A673 (cell line): ENCODE results near the gene KCNB1. TPM values are rescaled to one million over a fixed set of nuclear protein-coding genes. Genes with fewer than 3 reads are reported as not detected.

Source experiments
- BruUV-seq: library from RNA; stranded (reverse); fragments of 400-500 nt; replicated peaks from 2 replicates; lab custom pipeline; 2021; lab: Mats Ljungman, UMichigan
- CTCF ChIA-PET: fragments of 300-600 bp; sonication (Branson Sonifier 250); formaldehyde crosslinking; loops from one replicate; lab custom pipeline; 2022; ENCODE audit warnings: antibody characterized with exemption; lab: Charles Lee
- POLR2A ChIA-PET: fragments of 300-600 bp; sonication (Branson Sonifier 250); formaldehyde crosslinking; loops from one replicate; lab custom pipeline; 2022; ENCODE audit warnings: antibody characterized with exemption; ENCODE audit not compliant: low non-redundant PET; lab: Charles Lee
- DNase-seq: peaks from one replicate; pipeline ENCODE4 v3.0.0-alpha.2; 2015; ENCODE audit warnings: low spot score
- H3K27ac ChIP-seq: fragments of 200-600 bp; sonication (generic); 2 replicates; pipeline ENCODE4 v1.5.1; 2016; ENCODE audit warnings: mixed run types, low read depth, mild to moderate bottlenecking, mixed read lengths, antibody characterized with exemption, low read length; ENCODE audit not compliant: poor library complexity, severe bottlenecking
- H3K27me3 ChIP-seq: fragments of 200-600 bp; sonication (generic); replicated peaks from 2 replicates; pipeline ENCODE4 v1.6.1; 2017; ENCODE audit warnings: mixed run types, low read depth, mild to moderate bottlenecking, mixed read lengths, antibody characterized with exemption, low read length; ENCODE audit not compliant: insufficient read depth, poor library complexity
- H3K36me3 ChIP-seq: fragments of 200-600 bp; sonication (generic); 2 replicates; pipeline ENCODE4 v1.6.1; 2016; ENCODE audit warnings: mixed run types, mild to moderate bottlenecking, mixed read lengths, antibody characterized with exemption, low read length; ENCODE audit not compliant: insufficient read depth, poor library complexity, severe bottlenecking
- H3K4me1 ChIP-seq: fragments of 200-600 bp; sonication (generic); 2 replicates; pipeline ENCODE4 v1.6.1; 2017; ENCODE audit warnings: mixed run types, mild to moderate bottlenecking, mixed read lengths, antibody characterized with exemption, low read length; ENCODE audit not compliant: insufficient read depth, poor library complexity, severe bottlenecking
- H3K4me3 ChIP-seq: fragments of 200-600 bp; sonication (generic); 2 replicates; pipeline ENCODE4 v1.5.1; 2016; ENCODE audit warnings: low read depth, mixed run types, mild to moderate bottlenecking, mixed read lengths, low read length; ENCODE audit not compliant: poor library complexity, severe bottlenecking
- H3K9me3 ChIP-seq: fragments of 200-600 bp; sonication (generic); 2 replicates; pipeline ENCODE4 v1.6.1; 2016; ENCODE audit warnings: mixed run types, low read depth, mild to moderate bottlenecking, mixed read lengths, antibody characterized with exemption, low read length; ENCODE audit not compliant: poor library complexity, severe bottlenecking
- CTCF ChIP-seq: fragments of 300-800, 200-600 bp; sonication (generic); conservative IDR thresholded peaks from 2 replicates; pipeline ENCODE4 v1.5.1; 2017; ENCODE audit warnings: low read depth, mild to moderate bottlenecking, antibody characterized with exemption, low read length, moderate library complexity, mixed read lengths
- EZH2 ChIP-seq: fragments of 200-600 bp; sonication (generic); IDR thresholded peaks from 2 replicates; pipeline ENCODE4 v1.6.1; 2017; ENCODE audit warnings: borderline replicate concordance, low read depth, mild to moderate bottlenecking, mixed read lengths, antibody characterized with exemption, low read length; ENCODE audit not compliant: poor library complexity, severe bottlenecking
- intact Hi-C: fragments of 100-400 bp; cut with micrococcal nuclease; formaldehyde crosslinking; loops from one replicate; pipeline ENCODE4 v1.10.0; 2022; ENCODE audit not compliant: unreplicated experiment
- total RNA-seq: library from RNA; stranded (reverse); gene quantifications from 2 replicates; pipeline ENCODE4 v1.2.3, GENCODE V29; 2021

The KCNB1 gene
- total RNA-seq, 1 experiment from 2014 or later, result not detected

- no peak for DNase-seq
- Histone ChIP-seq H3K27ac (no peak overlapping the region), H3K9me3 (no peaks in the 10 kb centered on the region), H3K27me3 (peaks cover 7% of the 10 kb centered on the region), H3K4me3 (no peak overlapping the region), H3K4me1 (no peaks in the 10 kb centered on the region), H3K36me3 (no peaks in the 10 kb centered on the region)
- intact Hi-C loops, result no loop called here
- POLR2A ChIA-PET, result no interaction called here
- TF ChIP-seq CTCF, result no peak
- no peak for TF ChIP-seq EZH2
- CTCF ChIA-PET, result no interaction called here
- BruUV-seq, result no TSS peak
Observed at GRCh38 chr20:49377326-49377725, 105.1 kb downstream of the KCNB1 start.

- Histone ChIP-seq H3K27me3 (peaks cover 11% of the 10 kb centered on the region), H3K4me1 (no peaks in the 10 kb centered on the region), H3K36me3 (no peaks in the 10 kb centered on the region), H3K9me3 (no peaks in the 10 kb centered on the region), H3K4me3 (no peak overlapping the region), H3K27ac (no peak overlapping the region)
- intact Hi-C loops, result no loop called here
- no peak for DNase-seq
- POLR2A ChIA-PET, result no interaction called here
- CTCF ChIA-PET, result no interaction called here
- TF ChIP-seq EZH2 (no peak), CTCF (no peak)
- no TSS peak for BruUV-seq
Observed at GRCh38 chr20:49375170-49375569, 107.3 kb downstream of the KCNB1 start.

- ChIA-PET CTCF (no interaction called here), POLR2A (no interaction called here)
- H3K4me3 ChIP-seq, result no peak overlapping the region
- intact Hi-C loops, result no loop called here
- TF ChIP-seq CTCF, result no peak
- no peak for TF ChIP-seq EZH2
- BruUV-seq, result no TSS peak
- H3K27ac ChIP-seq, result no peak overlapping the region
- no peak for DNase-seq
- H3K9me3 ChIP-seq, result no peaks in the 10 kb centered on the region
- no peaks in the 10 kb centered on the region for H3K4me1 ChIP-seq
- H3K36me3 ChIP-seq, result no peaks in the 10 kb centered on the region
- peaks cover 40% of the 10 kb centered on the region for H3K27me3 ChIP-seq
Observed at GRCh38 chr20:49372095-49372734, 110.3 kb downstream of the KCNB1 start.
